HEK293 (cell line): ENCODE measurements around the gene GUK1.

Experiments used
- CTCF ChIA-PET: fragments of 350-600 bp; formaldehyde crosslinking; extraction: SDS; loops from one replicate; lab custom pipeline; 2021; ENCODE audit warnings: antibody characterized with exemption; lab: Yijun Ruan, JAX
- POLR2A ChIA-PET: fragments of 300-600 bp; formaldehyde crosslinking; extraction: SDS; loops from one replicate; lab custom pipeline; 2020; ENCODE audit warnings: antibody characterized with exemption, inconsistent platforms; lab: Yijun Ruan, JAX
- H3K27ac ChIP-seq: fragments of 200-500 bp; sonication (Bioruptor generic); 2 replicates; pipeline ENCODE4 v1.5.1; 2014; ENCODE audit warnings: low read depth, low read length, control low read depth, inconsistent platforms; ENCODE audit errors: extremely low read depth
- H3K36me3 ChIP-seq, 2 experiments: fragments of 200-500 bp in 1 of 2; sonication (Bioruptor generic) in 1 of 2; 1 replicate in 1 of 2; 2 replicates in 1 of 2; pipeline ENCODE4 v1.5.1; 2014 to 2017; ENCODE audit warnings: inconsistent platforms in 2 of 2, low read length in 2 of 2; ENCODE audit not compliant: control insufficient read depth in 2 of 2, insufficient read depth in 1 of 2
- H3K4me1 ChIP-seq: fragments of 200-500 bp; sonication (Bioruptor generic); 2 replicates; pipeline ENCODE4 v1.5.1; 2014; ENCODE audit warnings: mild to moderate bottlenecking, low read length, inconsistent platforms; ENCODE audit not compliant: control insufficient read depth, insufficient read depth
- H3K4me3 ChIP-seq: 2 replicates; pipeline ENCODE4 v1.5.1; 2011; ENCODE audit warnings: low read depth, mild to moderate bottlenecking, control low read depth, low read length, moderate library complexity
- H3K9me3 ChIP-seq: fragments of 200-500 bp; sonication (Bioruptor generic); 2 replicates; pipeline ENCODE4 v1.5.1; 2014; ENCODE audit warnings: low read depth, low read length, inconsistent platforms; ENCODE audit not compliant: control insufficient read depth, insufficient read depth
- GLIS1 ChIP-seq: fragments of 450-650 bp; formaldehyde crosslinking; IDR thresholded peaks from 2 replicates; pipeline ENCODE4 v1.5.1; 2016; ENCODE audit warnings: missing biosample characterization, missing genetic modification characterization
- GLIS2 ChIP-seq: fragments of 450-650 bp; formaldehyde crosslinking; IDR thresholded peaks from 2 replicates; pipeline ENCODE4 v1.5.1; 2016; ENCODE audit warnings: missing biosample characterization, missing genetic modification characterization
- KLF1 ChIP-seq: fragments of 450-650 bp; formaldehyde crosslinking; IDR thresholded peaks from 2 replicates; pipeline ENCODE4 v1.5.1; 2016; ENCODE audit warnings: missing biosample characterization, missing genetic modification characterization
- KLF9 ChIP-seq: fragments of 450-650 bp; formaldehyde crosslinking; IDR thresholded peaks from 2 replicates; pipeline ENCODE4 v1.5.1; 2016; ENCODE audit warnings: missing biosample characterization, missing genetic modification characterization, low read depth
- ZBTB21 ChIP-seq: fragments of 450-650 bp; formaldehyde crosslinking; IDR thresholded peaks from 2 replicates; pipeline ENCODE4 v1.5.1; 2017; ENCODE audit warnings: missing biosample characterization, missing genetic modification characterization
- ZBTB48 ChIP-seq: fragments of 450-650 bp; formaldehyde crosslinking; IDR thresholded peaks from 2 replicates; pipeline ENCODE4 v1.5.1; 2016; ENCODE audit warnings: missing biosample characterization, missing genetic modification characterization
- ZNF2 ChIP-seq: fragments of 450-650 bp; formaldehyde crosslinking; IDR thresholded peaks from 2 replicates; pipeline ENCODE4 v1.5.1; 2016; ENCODE audit warnings: missing biosample characterization, missing genetic modification characterization
- ZNF202 ChIP-seq: fragments of 450-650 bp; formaldehyde crosslinking; IDR thresholded peaks from 2 replicates; pipeline ENCODE4 v1.5.1; 2016; ENCODE audit warnings: missing biosample characterization, missing genetic modification characterization, borderline replicate concordance
- ZNF221 ChIP-seq: fragments of 450-650 bp; formaldehyde crosslinking; IDR thresholded peaks from 2 replicates; pipeline ENCODE4 v1.5.1; 2017; ENCODE audit warnings: missing biosample characterization, missing genetic modification characterization, borderline replicate concordance
- ZNF274 ChIP-seq, 2 experiments: fragments of 200-500 bp in 1 of 2; fragments of 450-650 bp in 1 of 2; sonication (Bioruptor generic) in 1 of 2; formaldehyde crosslinking in 1 of 2; IDR thresholded peaks; 2 replicates each; pipeline versions ENCODE4 v1.5.1 to v1.6.1; 2014 to 2016; ENCODE audit warnings: borderline replicate concordance in 1 of 2, inconsistent platforms in 1 of 2, low read length in 1 of 2, missing biosample characterization in 1 of 2, missing genetic modification characterization in 1 of 2
- ZNF292 ChIP-seq: fragments of 450-650 bp; formaldehyde crosslinking; IDR thresholded peaks from 2 replicates; pipeline ENCODE4 v1.5.1; 2016; ENCODE audit warnings: low read depth, missing biosample characterization, missing genetic modification characterization, borderline replicate concordance
- ZNF362 ChIP-seq: fragments of 450-650 bp; formaldehyde crosslinking; IDR thresholded peaks from 2 replicates; pipeline ENCODE4 v1.5.1; 2016; ENCODE audit warnings: missing biosample characterization, missing genetic modification characterization
- ZNF658 ChIP-seq: fragments of 450-650 bp; formaldehyde crosslinking; IDR thresholded peaks from 2 replicates; pipeline ENCODE4; 2016; ENCODE audit warnings: missing biosample characterization, missing genetic modification characterization
- ZNF677 ChIP-seq: fragments of 450-650 bp; IDR thresholded peaks from 2 replicates; pipeline ENCODE4 v1.5.0; 2018; ENCODE audit warnings: missing biosample characterization, mild to moderate bottlenecking, missing genetic modification characterization, moderate library complexity
- ZNF768 ChIP-seq: fragments of 450-650 bp; formaldehyde crosslinking; IDR thresholded peaks from 2 replicates; pipeline ENCODE4 v1.5.1; 2018; ENCODE audit warnings: missing biosample characterization, mild to moderate bottlenecking, missing genetic modification characterization
- TF ChIP-seq, protein P1 (sequence below): fragments of 450-650 bp; formaldehyde crosslinking; IDR thresholded peaks from 2 replicates; pipeline ENCODE4 v1.5.1; 2016; ENCODE audit warnings: missing biosample characterization, missing genetic modification characterization, low read depth

Gene GUK1

DNA sequence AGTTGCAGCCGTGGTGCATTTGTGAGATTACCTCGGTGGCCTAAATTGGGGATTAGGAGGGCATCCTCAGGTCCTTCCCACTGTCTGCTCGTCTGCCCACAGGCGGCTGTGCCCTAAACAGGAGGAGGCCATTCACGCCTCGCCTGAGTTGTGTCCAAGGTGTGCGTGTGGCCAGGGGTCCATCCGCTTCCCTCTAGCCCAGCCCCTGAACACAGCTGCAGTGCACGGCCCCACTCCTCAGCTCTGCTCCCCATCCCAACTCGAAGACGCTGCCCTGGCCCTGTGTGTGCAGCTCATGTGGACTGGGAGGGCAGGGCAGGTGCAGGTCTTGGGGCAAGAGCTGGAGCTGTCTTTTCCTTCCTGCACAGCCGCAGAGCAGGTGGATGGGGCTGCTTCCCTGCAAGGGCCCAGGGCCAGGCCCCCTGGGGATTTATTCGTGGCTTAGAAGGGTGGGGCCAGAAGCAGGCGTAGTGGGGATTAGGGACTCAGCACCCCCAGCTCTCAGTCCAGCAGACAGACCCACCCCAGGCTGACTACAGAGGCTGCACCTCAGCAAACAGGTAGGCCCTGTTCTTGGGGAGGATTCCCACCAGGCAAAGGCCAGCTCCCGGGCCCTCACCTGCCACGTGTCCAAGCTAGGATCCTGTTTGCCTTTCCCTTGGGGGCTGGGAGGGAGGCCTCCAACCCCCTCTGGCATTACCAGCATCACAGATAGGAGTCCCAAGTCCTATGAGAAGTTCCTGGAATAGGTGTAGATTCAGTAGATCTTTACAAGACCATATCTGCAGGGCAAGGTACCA, 4.3 kb downstream of the GUK1 start:
- Histone ChIP-seq H3K9me3 (no peaks in the 10 kb centered on the region), H3K4me3 (no peak overlapping the region), H3K27ac (0 out of 2 replicates have a peak overlapping the region, but pooled peaks have one; percentile 2), H3K4me1 (peaks cover 13% of the 10 kb centered on the region), H3K36me3 (peaks cover 0 to 54% of the 10 kb centered on the region in 2 experiments; a peak in 1 of 3 replicates)
- TF ChIP-seq KLF1 (tag by site-specific recombination): peak; percentile 38
- TF ChIP-seq, protein P1, sequence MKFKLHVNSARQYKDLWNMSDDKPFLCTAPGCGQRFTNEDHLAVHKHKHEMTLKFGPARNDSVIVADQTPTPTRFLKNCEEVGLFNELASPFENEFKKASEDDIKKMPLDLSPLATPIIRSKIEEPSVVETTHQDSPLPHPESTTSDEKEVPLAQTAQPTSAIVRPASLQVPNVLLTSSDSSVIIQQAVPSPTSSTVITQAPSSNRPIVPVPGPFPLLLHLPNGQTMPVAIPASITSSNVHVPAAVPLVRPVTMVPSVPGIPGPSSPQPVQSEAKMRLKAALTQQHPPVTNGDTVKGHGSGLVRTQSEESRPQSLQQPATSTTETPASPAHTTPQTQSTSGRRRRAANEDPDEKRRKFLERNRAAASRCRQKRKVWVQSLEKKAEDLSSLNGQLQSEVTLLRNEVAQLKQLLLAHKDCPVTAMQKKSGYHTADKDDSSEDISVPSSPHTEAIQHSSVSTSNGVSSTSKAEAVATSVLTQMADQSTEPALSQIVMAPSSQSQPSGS: no peak
- no peak for TF ChIP-seq ZNF202 (tag by site-specific recombination)
- peak; percentile 28; the same call in 1 of the 2 replicates for TF ChIP-seq GLIS1 (tag by site-specific recombination)
- no peak for TF ChIP-seq ZNF362
- 0 out of 2 replicates have a peak, but pooled peaks have one; percentile 3 for TF ChIP-seq GLIS2 (tag by site-specific recombination)
- TF ChIP-seq ZBTB48 (tag by site-specific recombination): 0 out of 2 replicates have a peak, but pooled peaks have one; percentile 6
- TF ChIP-seq ZNF768 (tag by site-specific recombination): no peak
- ChIA-PET CTCF (interaction anchor here (1.1 to 1.9 kb wide), 2 partner anchors 13 to 21 kb away, joined by 4 to 8 read pairs; partner anchors contain the start of gene IBA57), POLR2A (interaction anchor here (3.7 kb wide), 1 partner anchor 20 kb away, joined by 22 read pairs; the partner anchor contains the start of gene IBA57)

DNA sequence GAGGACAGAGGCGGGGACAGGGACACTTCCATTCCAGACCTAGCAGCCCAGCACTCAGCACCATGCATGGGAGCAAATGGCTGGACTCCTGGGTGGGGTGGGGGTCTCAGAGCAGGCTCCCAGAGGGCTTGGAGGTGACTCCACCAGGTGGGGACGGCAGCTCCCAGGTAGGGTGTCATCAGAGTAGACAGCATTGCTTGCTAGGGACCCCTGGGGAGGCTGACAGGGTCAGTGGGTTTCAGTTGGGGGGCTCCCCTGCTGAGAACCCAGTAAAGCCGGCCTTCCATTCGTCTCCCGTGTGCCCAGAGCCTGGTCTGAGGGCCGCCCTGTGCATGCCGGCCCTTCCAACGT, 4.9 kb downstream of the GUK1 start:
- POLR2A ChIA-PET: interaction anchor here (3.7 kb wide), 1 partner anchor 19 kb away, joined by 22 read pairs; the partner anchor contains the start of gene IBA57
- peaks cover 0 to 54% of the 10 kb centered on the region in 2 experiments; a peak in 1 of 3 replicates for H3K36me3 ChIP-seq
- no peaks in the 10 kb centered on the region for H3K9me3 ChIP-seq
- CTCF ChIA-PET: interaction anchor here (1.9 kb wide), 1 partner anchor 20 kb away, joined by 8 read pairs; the partner anchor contains the start of gene IBA57
- no peak overlapping the region for H3K27ac ChIP-seq
- H3K4me3 ChIP-seq: no peak overlapping the region
- peaks cover 13% of the 10 kb centered on the region for H3K4me1 ChIP-seq
- TF ChIP-seq KLF9 (tag by site-specific recombination): no peak
- TF ChIP-seq ZBTB21 (tag by site-specific recombination): no peak
- TF ChIP-seq ZNF2 (tag by site-specific recombination): no peak
- 0 out of 2 replicates have a peak, but pooled peaks have one; percentile 29 for TF ChIP-seq GLIS2 (tag by site-specific recombination)
- TF ChIP-seq ZNF677 (tag by site-specific recombination): 0 out of 2 replicates have a peak, but pooled peaks have one; percentile 6

DNA sequence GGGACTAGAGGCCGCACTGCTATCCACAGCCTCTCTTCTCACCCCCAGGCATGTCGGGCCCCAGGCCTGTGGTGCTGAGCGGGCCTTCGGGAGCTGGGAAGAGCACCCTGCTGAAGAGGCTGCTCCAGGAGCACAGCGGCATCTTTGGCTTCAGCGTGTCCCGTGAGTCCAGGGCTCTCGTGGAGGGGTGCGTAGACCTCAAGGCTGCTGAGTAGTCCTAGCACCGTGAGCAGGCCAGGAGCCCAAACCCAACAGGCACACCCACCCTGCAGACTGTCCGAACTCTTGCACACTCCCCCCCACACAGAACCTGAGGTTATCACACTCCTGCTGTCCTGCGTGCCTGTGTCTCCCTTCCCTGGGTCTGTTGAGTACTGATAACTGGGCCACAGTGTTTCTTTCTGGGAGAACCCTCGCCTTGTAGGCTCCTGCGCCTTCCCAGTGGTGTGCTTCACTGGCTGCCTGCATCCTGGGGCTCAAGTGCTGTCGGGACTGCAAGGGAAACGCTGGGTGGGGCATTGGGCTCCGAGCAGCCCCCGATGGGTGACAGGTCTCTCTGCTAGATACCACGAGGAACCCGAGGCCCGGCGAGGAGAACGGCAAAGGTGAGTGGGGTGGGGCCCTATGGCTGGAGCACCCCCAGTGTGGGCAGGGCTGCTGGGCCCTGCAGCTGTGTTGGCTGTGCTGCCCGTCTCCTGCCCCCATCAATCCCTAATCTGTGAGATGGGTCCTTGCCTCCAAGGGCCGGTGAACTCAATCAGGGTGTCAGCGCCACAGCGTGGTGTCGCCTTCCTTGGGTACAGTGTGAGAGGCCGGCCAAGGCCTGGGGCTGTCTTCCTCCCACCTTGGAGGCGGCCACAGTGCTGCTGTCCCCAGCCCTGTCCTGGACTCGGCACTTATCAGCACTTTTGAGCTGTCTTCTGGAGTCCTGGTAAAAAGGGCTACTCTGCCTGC, 5.7 kb downstream of the GUK1 start:
- peaks cover 0 to 54% of the 10 kb centered on the region in 2 experiments; a peak in 1 of 3 replicates for H3K36me3 ChIP-seq
- ChIA-PET POLR2A (no interaction called here), CTCF (interaction anchor here (1.9 kb wide), 1 partner anchor 19 kb away, joined by 8 read pairs; the partner anchor contains the start of gene IBA57)
- H3K9me3 ChIP-seq: no peaks in the 10 kb centered on the region
- no peak overlapping the region for H3K4me3 ChIP-seq
- H3K27ac ChIP-seq: no peak overlapping the region
- TF ChIP-seq ZNF274 (IDR thresholded peaks at IDR 0.05; ENCODE audit: low read length) (no peak), ZNF274 (tag by site-specific recombination; IDR thresholded peaks at IDR 0.05; ENCODE audit: borderline replicate concordance) (no peak), ZNF292 (tag by site-specific recombination) (no peak), ZNF221 (no peak), ZNF658 (tag by site-specific recombination) (no peak), ZNF202 (tag by site-specific recombination) (no peak)
- H3K4me1 ChIP-seq: peaks cover 13% of the 10 kb centered on the region
